GM19240 (cell line): ENCODE data around the gene CYP1B1.

ENCODE experiments used
- DNase-seq: peaks from one replicate; pipeline ENCODE4 v3.0.0; 2011; ENCODE audit warnings: low spot score; ENCODE audit not compliant: insufficient read length

Gene CYP1B1

DNA sequence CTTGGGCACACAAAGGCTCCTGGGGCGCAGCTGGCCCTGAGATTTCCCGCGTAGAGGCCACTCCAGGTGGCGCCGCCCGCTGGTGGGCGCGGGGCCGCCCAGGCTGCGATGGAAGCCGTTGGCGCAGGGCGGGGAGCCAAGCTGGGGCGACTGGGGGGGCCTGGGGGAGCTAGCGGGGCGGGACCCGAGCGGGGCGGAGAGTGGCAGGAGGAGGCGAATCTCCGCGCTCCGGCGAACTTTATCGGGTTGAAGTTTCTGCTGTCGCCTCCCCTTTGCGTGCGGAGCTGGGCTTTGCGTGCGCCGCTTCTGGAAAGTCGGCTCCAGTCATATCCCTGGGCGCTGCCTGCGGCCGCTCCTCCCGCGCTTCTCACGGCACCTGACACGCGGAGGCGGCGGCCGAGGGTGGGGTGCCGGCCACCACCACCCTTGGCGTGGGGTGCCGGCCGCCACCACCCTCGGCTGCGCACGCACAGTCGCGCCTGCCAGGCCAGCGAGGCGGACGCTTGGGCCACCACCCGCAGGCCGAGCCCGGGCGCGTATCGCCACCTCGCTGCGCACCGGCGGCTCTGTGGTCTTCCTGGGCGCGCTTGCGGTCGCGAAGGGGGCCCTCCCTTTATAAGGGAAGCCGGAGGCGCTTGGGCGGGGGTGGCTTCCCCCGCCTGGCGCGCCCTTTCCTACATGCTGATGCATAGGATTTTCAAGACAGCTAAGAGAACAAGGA is 919 bp upstream of the CYP1B1 start:
- peak; percentile 27 for DNase-seq

DNA sequence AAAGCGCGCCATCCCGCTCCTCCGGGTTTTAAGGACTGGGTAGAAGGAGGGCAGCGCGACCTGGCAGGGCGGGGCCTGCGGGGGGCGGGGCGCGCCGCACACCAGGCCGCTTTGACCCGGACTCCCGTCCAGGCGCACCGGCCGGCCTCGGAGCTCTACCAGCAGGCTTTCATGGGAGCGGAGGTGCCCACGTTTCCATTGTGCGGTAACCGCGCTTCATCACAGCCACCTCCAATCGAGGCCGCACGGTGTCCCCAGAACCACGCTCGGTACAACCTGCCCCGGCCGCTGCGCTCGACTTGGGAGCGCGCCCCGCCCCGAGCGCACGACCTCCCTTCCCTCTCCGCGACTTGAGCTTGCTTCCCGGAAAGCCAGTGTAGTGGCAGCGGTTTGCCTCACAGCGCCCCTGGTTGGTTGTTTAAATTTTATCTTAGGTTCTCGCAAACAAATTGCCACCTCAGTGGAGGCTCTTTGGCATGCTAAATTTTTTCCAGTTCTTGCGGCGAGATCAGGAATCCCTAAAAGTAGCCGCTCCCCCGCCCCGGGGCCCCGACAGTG is 280 bp upstream of the CYP1B1 start:
- DNase-seq = peak; percentile 24

DNA sequence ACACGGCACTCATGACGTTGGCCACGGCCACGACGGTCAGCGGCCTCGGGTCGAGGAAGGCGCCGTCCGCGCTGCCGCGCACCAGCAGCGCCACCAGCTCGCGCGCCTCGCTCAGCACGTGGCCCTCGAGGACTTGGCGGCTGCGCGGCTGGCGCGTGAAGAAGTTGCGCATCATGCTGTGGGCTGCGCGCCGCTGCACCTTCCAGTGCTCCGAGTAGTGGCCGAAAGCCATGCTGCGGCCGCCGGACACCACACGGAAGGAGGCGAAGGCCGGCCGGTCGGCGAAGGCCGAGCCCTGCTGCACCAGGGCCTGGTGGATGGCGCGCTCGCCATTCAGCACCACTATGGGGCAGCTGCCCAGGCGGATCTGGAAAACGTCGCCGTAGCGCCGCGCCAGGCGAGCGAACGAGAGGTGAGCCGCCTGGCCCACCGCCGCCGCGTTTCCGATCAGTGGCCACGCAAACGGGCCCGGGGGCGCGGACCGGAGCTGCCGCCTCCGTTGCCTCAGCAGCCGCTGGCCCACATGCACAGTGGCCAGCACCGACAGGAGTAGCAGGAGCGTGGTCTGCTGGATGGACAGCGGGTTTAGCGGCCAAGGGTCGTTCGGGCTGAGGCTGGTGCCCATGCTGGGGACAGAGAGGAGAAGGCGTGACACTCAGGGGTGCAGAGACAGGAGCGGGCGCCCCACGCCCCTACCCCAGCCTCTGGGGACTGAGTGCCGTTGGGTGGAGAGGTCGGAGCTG is 1.0 kb downstream of the CYP1B1 start:
- no peak for DNase-seq

DNA sequence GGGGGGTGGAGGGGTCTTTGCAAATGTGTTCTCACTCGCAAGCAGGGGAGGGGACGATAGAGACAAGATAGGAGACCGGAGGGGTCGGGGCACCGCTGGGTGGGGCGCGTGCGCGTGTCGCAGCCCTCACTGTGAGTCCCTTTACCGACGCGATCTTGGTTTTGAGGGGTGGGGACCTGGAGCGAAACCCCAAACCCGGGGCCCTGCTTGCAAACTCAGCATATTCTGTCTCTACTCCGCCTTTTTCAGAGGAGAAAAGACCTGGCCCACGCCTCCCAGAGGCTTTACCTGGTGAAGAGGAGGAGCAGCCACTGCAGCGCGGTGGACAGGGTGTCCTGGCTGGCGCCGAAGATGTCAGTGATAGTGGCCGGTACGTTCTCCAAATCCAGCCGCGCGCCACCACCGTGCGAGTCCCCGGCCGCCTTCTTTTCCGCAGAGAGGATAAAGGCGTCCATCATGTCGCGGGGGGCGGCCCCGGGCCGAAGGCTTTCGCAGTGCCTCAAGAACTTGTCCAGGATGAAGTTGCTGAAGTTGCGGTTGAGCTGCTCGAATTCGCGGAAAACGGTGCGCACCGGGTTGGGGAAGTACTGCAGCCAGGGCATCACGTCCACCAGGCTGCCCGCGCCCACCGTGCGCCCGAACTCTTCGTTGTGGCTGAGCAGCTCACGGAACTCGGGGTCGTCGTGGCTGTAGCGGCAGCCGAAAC is 1.7 kb downstream of the CYP1B1 start:
- DNase-seq = no peak

GRCh38 chr2:38073211-38074057 is 2.5 kb downstream of the CYP1B1 start:
- DNase-seq = no peak

DNA sequence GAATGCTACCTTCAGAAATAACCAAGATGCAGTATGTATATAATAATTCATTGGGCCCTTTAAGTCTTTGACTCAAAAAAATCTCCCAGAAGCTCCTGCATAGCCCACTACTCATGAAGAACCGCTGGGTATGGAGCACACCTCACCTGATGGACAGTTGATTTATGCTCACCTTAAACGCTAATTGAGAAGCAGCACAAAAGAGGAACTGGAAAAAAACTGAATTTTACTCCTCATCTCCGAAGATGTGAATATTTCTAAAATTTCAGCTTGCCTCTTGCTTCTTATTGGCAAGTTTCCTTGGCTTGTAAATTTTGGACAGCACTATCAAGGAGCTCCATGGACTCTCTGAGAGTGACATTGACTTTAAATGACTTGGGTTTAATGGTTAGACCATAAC is 5.5 kb downstream of the CYP1B1 start:
- DNase-seq = no peak

DNA sequence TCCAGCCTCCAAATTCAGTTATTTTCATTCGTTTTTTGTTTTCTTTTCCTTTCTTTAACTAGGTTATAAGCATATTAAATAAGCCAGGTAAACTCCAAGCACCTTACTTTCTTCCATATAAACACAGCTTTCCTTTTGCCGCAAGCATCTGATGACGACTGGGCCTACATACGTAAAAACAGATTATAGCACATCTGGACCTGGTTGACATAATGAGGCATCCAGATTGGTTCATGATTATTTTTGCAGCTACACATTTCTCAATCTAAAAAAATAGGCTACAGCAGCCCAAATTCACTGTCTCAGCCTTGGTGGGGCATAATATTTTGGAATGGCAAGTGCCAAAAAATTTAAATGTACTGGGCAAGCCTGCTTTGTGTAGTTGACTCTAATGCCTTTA is 7.7 kb downstream of the CYP1B1 start:
- DNase-seq = no peak

DNA sequence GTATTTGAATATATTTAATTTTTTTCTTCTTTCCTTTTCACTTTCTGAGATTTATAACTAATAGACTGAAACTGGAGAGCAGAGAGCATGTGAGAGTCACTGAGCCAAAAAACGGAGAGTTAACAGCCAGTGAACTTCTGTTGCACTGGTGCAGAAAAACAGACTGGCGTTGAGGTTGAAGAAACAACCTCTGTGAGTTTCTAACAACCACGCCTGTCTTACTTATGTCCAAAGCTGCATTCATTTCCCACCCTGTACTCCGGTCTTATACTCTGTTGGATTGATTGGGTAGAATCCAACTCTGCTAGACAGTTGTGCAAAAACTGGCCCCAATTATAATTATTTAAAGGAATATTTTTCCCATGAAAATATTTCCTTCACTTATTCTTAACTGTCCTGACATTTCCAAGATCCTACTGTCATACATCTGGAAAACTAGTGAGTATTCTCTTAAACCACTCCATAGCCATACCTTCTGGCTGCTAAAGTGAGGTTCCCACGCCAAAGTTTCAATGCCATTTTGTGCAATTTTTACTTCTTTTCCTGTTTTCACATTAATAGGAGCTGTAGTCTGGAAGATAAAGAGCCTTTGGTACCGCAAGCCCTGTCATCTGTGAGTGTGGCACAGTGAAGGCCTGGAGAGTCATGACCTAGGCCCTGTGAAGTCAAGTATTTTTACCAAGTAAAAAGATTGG is 9.4 kb downstream of the CYP1B1 start:
- no peak for DNase-seq

DNA sequence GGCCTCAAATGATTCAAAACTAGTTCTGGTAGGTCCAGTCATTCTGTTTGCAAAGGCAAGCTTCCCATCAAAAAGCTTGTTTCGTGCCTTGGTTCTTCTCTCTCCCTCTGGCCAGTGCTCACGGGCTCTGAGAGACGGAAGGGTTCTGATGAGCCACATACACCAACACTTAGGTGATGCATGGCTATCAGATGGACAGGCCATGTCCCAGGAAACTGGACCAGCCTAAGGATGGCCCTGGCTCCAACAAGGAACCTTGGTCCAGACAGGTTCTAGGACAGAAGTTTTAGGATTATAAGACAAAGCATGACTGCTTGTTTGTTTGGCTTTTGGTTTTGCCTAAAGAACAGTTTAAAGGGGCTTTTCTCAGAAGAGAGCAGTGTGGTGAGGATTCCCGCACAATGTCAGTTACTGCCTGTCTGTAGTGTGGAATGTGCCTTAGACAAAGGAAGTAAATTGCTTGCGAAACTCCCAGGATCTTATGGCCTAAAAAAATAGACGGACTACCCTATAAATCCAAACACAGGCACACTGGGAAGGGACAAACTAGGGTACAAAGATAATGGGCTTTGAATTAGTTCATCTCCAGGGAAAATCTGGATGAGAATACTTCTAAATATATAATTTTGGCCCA is 10.3 kb downstream of the CYP1B1 start:
- DNase-seq = no peak

DNA sequence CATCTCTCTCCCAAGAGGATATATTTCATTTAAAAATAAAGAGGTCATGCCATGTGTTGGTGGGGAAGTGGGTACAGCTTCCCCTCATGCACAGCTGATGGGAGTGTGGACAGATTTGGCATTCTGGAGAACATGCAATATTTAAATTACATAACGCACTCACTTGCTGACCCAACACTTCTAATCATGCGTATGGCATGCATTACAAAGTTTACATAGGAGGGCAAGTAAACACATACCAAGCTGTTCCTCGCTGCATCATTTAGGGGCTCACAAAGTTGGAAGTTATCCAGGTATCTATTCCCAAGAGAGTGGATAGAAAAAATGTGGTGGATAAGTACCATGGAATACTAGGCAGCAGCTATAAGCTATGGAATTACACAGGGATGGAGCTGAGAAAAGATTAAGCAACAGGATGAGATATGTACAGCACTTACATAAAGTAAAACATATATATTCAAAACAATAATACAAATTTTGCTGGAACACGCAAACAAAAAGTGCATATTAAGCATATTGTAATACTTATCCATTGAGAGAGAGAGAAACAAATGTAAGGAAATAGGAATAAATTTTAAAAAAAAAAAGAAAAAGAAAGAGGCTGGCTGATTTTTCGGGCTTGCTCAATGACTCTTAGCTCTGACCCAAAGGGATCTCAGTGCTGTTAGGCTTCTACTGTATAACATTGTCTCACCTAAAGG is 11.0 kb downstream of the CYP1B1 start:
- no peak for DNase-seq

DNA sequence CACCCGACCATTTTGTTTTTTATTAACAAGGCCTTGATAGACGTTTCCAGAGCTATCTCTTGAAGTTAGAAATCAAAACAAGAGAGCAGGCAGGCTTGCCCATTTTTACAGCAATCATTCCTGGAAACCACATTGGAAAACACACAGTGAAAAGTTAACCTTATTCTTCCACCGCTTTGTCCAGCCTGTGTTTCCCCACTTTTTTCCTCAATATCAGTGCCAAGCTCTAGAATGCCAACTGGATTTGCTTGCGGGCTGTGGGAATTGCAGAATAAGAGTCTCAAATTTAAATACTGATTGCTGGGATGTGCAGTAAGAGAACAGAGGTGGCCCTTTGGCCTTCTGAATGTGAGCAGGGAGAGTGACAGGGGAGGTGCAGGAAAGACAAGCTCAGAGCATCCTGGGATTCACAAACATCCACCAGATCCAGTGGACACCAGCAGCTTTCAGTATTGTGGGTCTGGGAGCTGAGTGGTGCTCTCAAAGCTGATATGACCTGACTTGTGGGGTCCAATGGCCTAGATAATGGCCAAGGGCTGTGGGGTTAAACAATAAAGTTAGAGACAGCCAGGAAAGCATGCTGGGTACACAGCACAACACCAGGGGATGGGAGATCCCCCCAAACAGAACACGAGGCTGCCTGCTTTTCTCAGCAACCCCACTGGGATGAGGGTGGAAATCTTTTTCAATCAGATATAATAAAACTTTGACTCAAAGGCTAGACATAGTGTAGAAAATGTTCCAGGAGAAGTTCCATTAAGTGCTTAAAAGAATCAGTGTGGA is 15.5 kb downstream of the CYP1B1 start:
- DNase-seq = no peak

DNA sequence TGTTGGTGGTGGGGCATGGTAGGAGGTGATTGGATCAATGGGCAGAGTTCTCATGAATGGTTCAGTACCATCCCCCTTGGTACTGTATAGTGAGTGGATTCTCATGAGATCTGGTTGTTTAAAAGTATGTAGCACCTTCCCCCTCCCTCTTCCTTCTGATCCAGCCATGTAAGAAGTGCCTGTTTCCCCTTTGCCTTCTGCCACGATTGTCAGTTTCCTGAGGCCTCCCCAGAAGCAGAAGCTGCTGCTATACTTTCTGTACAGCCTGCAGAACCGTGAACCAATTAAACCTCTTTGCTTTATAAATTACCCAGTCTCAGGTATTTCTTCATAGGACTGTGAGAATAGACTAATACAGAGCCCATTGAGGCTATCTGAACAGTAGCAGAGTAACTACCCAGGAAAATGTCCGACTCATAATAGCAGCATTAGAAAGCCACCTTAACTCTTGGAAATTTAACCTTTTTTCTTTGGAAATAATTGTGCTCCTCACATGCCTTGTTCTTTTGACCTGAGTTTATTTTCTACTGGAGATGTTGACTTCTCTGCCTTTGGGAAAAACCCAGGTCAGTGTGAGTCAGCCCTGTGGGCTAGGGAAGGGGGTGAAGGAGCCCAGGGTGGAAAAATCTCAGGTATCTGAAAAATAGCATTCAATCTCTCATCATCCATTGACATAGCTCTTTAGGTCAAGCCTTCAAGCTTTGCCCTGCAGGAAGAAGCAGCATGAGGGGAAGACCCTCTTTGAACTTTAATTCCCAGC is 18.1 kb downstream of the CYP1B1 start:
- no peak for DNase-seq

DNA sequence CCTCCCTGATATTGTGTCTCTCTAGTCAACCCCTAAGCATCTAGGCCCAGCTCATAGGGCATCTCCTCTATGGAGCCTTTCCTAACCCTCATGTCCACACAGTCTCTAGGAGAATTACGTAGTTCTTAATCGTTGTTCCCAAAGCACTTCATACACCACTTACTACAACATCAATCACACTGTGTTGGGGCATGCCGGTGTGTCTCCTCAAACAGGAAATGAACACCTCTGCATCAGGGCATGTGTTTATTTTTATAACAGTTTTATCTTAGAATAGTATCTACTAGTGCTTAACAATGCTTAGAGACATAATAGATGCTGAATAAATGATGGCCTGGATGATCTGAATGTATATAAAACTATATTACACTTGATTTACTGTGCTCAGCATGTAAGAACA is 19.7 kb downstream of the CYP1B1 start:
- DNase-seq = no peak

- DNase-seq = no peak
These were observed 30.1 kb downstream of the CYP1B1 start for GRCh38 chr2:38045811-38046210.

DNA sequence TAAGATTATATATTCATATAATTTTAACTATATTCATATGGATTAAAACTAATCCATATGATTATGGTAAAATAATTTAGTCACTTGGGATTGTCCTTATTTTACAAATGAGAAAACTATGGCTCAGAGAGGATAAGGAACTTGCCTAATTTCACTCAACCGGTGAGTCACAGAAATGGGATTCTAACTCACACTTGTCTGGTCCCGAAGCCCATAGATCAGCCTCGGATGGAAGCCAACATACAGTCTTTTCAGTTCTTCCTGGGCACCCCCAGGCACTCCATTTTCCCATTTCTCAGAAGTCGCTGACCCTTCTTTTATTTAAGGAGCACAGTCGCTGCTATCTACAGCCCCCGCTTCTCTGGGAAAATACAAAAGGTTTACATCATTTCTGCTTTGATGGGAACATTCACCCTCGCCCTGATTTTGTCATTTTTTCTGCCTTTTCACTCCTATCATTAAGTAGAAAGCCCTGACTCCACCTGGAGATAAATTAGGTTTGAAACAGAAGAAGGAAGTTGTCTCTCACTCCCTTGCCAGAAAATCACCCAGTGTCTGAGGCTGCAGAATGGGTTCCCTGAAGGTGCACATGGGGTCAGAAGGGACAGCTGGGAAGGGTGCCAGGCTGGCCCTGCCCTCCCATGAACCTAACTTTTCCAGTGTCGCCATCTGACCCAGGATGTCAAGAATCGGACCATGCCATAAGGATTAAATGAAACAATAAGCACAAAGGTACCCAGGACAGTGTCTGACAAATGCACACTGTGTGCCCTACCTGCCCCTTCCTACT is 36.6 kb downstream of the CYP1B1 start:
- no peak for DNase-seq

DNA sequence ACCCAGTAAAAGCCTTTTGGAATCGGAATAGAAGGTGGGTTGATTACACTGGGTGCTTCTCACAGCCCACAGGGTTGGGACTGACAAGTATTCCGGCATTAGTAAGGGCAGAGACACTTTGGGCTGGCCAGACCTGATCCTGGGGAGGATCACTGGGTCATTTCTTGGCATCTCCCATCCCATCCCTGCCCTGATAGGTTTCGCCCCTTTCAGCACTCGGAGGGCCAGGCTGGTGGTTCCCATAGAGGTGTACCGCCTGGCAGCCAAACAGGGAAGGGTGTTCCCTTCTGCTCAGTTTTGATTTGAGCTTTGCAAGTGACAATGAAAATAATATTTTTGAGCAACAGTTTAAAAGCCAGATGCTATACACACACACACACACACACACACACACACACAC is 37.3 kb downstream of the CYP1B1 start:
- no peak for DNase-seq
